HG03108 (cell line): ENCODE data around the gene CCDC136.

Source experiments
- ATAC-seq: cut with Tn5 transposase; IDR thresholded peaks from one replicate; pipeline ENCODE4 v1.9.1; 2021; ENCODE audit warnings: moderate library complexity; ENCODE audit not compliant: unreplicated experiment

CCDC136 gene

GRCh38 chr7:128841921-128842673 is 50.3 kb downstream of the CCDC136 start:
- ATAC-seq: no peak

- ATAC-seq: no peak
These were observed 51.2 kb downstream of the CCDC136 start for GRCh38 chr7:128842674-128843641.

GRCh38 chr7:128843938-128844621 is 52.3 kb downstream of the CCDC136 start:
- no peak for ATAC-seq

- no peak for ATAC-seq
These were observed 53.1 kb downstream of the CCDC136 start for GRCh38 chr7:128844777-128845311.

- ATAC-seq: no peak
These were observed 53.7 kb downstream of the CCDC136 start for GRCh38 chr7:128845475-128845874.

- no peak for ATAC-seq
These were observed 54.2 kb downstream of the CCDC136 start for GRCh38 chr7:128845987-128846386.

GRCh38 chr7:128846781-128847444 is 55.1 kb downstream of the CCDC136 start:
- ATAC-seq: no peak

GRCh38 chr7:128847721-128848211 is 56.0 kb downstream of the CCDC136 start:
- no peak for ATAC-seq

- ATAC-seq: no peak
These were observed 56.8 kb downstream of the CCDC136 start for GRCh38 chr7:128848289-128849155.

- no peak for ATAC-seq
These were observed 57.4 kb downstream of the CCDC136 start for GRCh38 chr7:128849156-128849515.

GRCh38 chr7:128849804-128850490 is 58.2 kb downstream of the CCDC136 start:
- ATAC-seq: no peak

- no peak for ATAC-seq
These were observed 60.9 kb downstream of the CCDC136 start for GRCh38 chr7:128852537-128853254.

GRCh38 chr7:128853799-128854198 is 62.0 kb downstream of the CCDC136 start:
- ATAC-seq: no peak

GRCh38 chr7:128854396-128854795 is 62.6 kb downstream of the CCDC136 start:
- ATAC-seq: no peak

- no peak for ATAC-seq
These were observed 63.8 kb downstream of the CCDC136 start for GRCh38 chr7:128855559-128855958.

- ATAC-seq: no peak
These were observed 64.4 kb downstream of the CCDC136 start for GRCh38 chr7:128856001-128856718.

- ATAC-seq: no peak
These were observed 66.8 kb downstream of the CCDC136 start for GRCh38 chr7:128858380-128859231.
